ENCODE data around the gene SEMA3E. TPM values are rescaled to one million over a fixed set of nuclear protein-coding genes. Genes with fewer than 3 reads are reported as not detected.

SEMA3E gene
- total RNA-seq, 1 experiment from 2014 or later = 3.6 TPM

- CTCF ChIA-PET = no interaction called here
- intact Hi-C loops (cut with micrococcal nuclease) = no loop called here
- Histone ChIP-seq H3K4me1 (ENCODE audit: insufficient read depth, low read length) (no peaks in the 10 kb centered on the region), H3F3A (ENCODE audit: low read length, unreplicated experiment) (no peaks in the 10 kb centered on the region), H3K9ac (ENCODE audit: low read length) (no peak overlapping the region), H3K79me2 (ENCODE audit: low read length) (no peaks in the 10 kb centered on the region), H3K9me2 (replicated peaks; ENCODE audit: low read length) (no peaks in the 10 kb centered on the region), H2AFZ (ENCODE audit: low read length) (no peak overlapping the region), H4K20me1 (ENCODE audit: low read length) (no peaks in the 10 kb centered on the region), H3K4me3 (ENCODE audit: low read length) (no peak overlapping the region), H3K36me3 (ENCODE audit: low read depth, low read length) (no peaks in the 10 kb centered on the region), H3K27ac (ENCODE audit: low read length) (no peak overlapping the region), H3K27me3 (ENCODE audit: low read length) (no peaks in the 10 kb centered on the region), H3K9me3 (ENCODE audit: low read length) (no peaks in the 10 kb centered on the region), H3K4me2 (ENCODE audit: low read length) (no peak overlapping the region)
- ATAC-seq = no peak
- TF ChIP-seq EZH2 (IDR thresholded peaks at IDR 0.05; ENCODE audit: low read length, unreplicated experiment) (no peak), EZH2phosphoT487 (IDR thresholded peaks at IDR 0.05; ENCODE audit: borderline replicate concordance, low read length) (no peak), CTCF (conservative IDR thresholded peaks at IDR 0.05; ENCODE audit: low read depth, low read length) (no peak)
- no peak for DNase-seq
- POLR2A ChIA-PET (ENCODE audit: unreplicated experiment) = no interaction called here
- no TSS peak for BruUV-seq (replicated peaks)
Measured at GRCh38 chr7:83517035-83517700, 131.8 kb downstream of the SEMA3E start.

- POLR2A ChIA-PET (ENCODE audit: unreplicated experiment) = no interaction called here
- CTCF ChIA-PET = interaction anchor here (0.5 to 0.7 kb wide), 2 partner anchors 80 to 88 kb away, joined by 5 read pairs; no protein-coding TSS in a partner anchor
Measured at GRCh38 chr7:83514977-83515376, 134.0 kb downstream of the SEMA3E start.

More at GRCh38 chr7:83514977-83515376, 134.0 kb downstream of the SEMA3E start:
- no peak overlapping the region for H3K9ac ChIP-seq (ENCODE audit: low read length)
- TF ChIP-seq CTCF (conservative IDR thresholded peaks at IDR 0.05; ENCODE audit: low read depth, low read length) = no peak
- ATAC-seq (no peak), DNase-seq (no peak)
- intact Hi-C loops (cut with micrococcal nuclease) = loop anchor here (1.0 to 5.0 kb wide), 3 partner anchors 48 to 141 kb away; no protein-coding TSS in a partner anchor
- H3K4me2 ChIP-seq (ENCODE audit: low read length) = no peak overlapping the region
- H3K27ac ChIP-seq (ENCODE audit: low read length) = no peak overlapping the region
- H3K9me3 ChIP-seq (ENCODE audit: low read length) = no peaks in the 10 kb centered on the region
- no peaks in the 10 kb centered on the region for H3F3A ChIP-seq (ENCODE audit: low read length, unreplicated experiment)
- no peak overlapping the region for H3K4me3 ChIP-seq (ENCODE audit: low read length)
- no peaks in the 10 kb centered on the region for H3K27me3 ChIP-seq (ENCODE audit: low read length)
- no peaks in the 10 kb centered on the region for H3K9me2 ChIP-seq (replicated peaks; ENCODE audit: low read length)
- no peaks in the 10 kb centered on the region for H3K36me3 ChIP-seq (ENCODE audit: low read depth, low read length)
- no peak overlapping the region for H2AFZ ChIP-seq (ENCODE audit: low read length)
- no TSS peak for BruUV-seq (replicated peaks)
- no peaks in the 10 kb centered on the region for H3K4me1 ChIP-seq (ENCODE audit: insufficient read depth, low read length)
- H4K20me1 ChIP-seq (ENCODE audit: low read length) = no peaks in the 10 kb centered on the region
- H3K79me2 ChIP-seq (ENCODE audit: low read length) = no peaks in the 10 kb centered on the region

Data from PC-3 (cell line).